Esophagus squamous epithelium (tissue), 4 donors: ENCODE measurements around the gene CBFA2T3.

ENCODE experiments used
- CTCF ChIP-seq, 6 experiments: fragments of 450-650 bp in 4 of 6; fragments of 200-600 bp in 2 of 6; sonication (generic) in 2 of 6; IDR thresholded peaks; one replicate each; pipeline ENCODE4 v1.5.1; 2016 to 2019; ENCODE audit warnings: antibody characterized with exemption in 6 of 6, mild to moderate bottlenecking in 4 of 6, moderate library complexity in 4 of 6
- POLR2A ChIP-seq, 4 donors: fragments of 450-650 bp; IDR thresholded peaks; one replicate each; pipeline ENCODE4 v1.6.1; 2017; ENCODE audit warnings: antibody characterized with exemption in 4 of 4, mild to moderate bottlenecking in 4 of 4, moderate library complexity in 3 of 4

GRCh38 chr16:89004209-89004831, 27.3 kb upstream of the CBFA2T3 start:
- TF ChIP-seq CTCF (IDR thresholded peaks at IDR 0.05), result no peak
- no peak for TF ChIP-seq POLR2A (IDR thresholded peaks at IDR 0.05)
